ENCODE results near the gene MYADM.
"Not testable (repeated sequence)": the region's sequence is repeated elsewhere in the genome, so short reads cannot be mapped to it uniquely, and the experiment has no call there.

The MYADM gene

DNA sequence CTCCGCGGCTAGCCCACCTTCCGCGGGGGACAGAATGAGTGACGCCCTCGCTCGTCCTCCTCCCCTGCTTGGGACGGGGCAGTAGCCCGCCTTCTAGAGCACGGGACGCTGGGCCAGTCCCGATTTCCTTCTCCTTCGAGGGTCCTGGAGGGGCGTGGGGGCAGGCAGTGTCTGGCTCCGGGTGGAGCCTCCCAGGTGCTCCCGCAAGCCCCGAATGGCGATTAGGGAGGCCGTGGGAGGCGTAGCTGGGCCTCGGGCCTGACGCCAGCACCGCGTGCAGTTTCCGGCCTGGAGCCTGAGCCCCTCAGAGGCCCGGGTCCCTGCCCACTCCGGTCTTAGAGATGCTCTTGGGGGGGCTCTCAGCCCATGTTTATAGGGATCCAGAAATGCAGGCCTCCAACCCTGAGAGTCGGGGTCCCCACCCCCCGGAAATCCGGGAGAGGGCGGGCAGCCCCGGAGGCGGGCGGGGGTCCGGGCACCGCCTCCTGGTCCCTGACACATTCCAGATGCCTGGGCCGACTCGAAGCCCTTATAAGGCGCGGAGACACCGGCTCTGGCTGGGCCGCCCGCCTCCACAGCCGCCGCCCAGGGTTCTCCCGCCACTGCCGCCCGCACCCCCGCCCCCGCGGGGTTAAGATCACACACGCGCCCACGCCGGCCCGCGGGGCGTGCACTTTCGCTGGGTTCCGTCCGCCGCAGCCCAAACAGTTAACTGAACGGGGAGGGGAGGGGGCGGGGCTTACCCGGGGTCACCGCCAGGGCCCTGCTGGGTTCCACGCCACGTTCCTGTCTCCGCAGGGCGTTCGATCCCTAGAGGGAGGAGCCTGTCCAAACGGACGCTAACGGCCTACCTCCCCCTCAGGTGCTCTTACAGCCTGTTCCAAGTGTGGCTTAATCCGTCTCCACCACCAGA lies 1.5 kb downstream of the MYADM start:
- peak; percentile 42 for DNase-seq

DNA sequence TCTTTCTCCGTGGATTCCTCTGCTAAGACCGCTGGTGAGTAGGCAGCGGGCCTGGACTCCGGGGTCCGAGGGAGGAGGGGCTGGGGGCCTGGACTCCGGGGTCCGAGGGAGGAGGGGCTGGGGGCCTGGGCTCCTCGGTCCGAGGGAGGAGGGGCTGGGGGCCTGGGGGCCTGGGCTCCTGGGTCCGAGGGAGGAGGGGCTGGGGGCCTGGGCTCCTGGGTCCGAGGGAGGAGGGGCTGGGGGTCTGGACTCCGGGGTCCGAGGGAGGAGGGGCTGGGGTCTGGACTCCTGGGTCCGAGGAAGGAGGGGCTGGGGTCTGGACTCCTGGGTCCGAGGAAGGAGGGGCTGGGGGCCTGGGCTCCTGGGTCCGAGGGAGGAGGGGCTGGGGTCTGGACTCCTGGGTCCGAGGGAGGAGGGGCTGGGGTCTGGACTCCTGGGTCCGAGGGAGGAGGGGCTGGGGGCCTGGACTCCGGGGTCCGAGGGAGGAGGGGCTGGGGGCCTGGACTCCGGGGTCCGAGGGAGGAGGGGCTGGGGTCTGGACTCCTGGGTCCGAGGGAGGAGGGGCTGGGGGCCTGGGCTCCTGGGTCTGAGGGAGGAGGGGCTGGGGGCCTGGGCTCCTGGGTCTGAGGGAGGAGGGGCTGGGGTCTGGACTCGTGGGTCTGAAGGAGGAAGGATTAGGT lies 2.3 kb downstream of the MYADM start:
- not testable (repeated sequence) for DNase-seq

DNA sequence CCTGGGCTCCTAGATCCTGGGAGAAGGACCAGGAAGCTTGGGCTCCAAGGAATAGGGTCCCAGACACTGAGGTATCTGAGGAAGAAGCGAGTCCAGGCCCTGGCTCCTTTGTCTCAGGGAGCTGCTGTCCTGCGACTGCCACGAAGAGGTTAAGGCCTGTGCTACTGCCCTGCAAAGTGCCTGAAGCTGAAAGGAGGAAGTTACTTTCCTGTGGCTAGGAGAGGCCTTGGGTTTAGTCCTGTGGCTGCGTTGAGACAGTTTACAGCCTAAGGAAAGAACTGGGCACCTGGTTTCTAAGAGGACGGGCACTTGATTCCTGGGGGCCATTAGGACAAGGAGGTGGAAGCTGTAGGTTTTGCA lies 2.8 kb downstream of the MYADM start:
- DNase-seq = no peak

DNA sequence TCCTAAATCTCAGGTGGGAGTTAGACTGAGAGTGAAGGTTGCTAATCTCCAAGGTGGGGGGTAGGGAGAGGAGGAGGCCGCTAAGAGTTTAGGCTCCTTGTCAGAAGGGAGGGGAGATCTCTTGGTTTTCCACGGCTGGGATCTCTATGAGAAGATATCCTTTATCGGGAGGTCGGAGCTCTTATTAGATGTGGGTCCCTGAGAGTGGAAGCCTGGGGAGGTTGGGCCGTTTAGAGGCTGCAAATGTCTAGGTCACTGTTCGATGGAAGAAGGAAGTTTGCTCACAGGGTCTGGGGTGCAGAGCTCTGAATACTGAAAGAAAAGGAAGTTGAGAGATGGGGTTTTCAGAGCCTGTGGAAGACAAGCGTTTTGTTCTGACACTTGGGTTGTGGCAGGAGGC lies 3.8 kb downstream of the MYADM start:
- DNase-seq = no peak

DNA sequence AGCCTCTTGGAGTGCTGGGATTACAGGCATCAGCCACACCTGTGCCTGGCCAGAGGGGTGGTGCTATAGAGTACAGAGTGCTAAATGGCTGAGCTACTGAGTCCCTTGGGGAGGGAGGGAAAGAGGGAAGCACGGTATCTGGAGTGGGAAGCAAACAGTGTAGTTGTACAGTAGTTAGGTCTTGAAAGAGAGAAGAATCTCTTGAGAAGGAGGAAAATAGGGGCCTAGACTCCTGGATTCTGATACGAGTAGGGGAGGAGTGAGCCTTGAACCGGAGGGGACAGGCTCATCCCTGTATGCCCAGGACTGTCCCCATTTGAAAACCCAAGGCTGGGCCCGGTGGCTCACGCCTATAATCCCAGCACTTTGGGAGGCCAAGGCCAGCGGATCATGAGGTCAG lies 5.1 kb downstream of the MYADM start:
- DNase-seq = no peak

GRCh38 chr19:53873773-53874605 lies 6.3 kb downstream of the MYADM start:
- DNase-seq = no peak

GRCh38 chr19:53874606-53874990 lies 6.9 kb downstream of the MYADM start:
- DNase-seq = no peak

DNA sequence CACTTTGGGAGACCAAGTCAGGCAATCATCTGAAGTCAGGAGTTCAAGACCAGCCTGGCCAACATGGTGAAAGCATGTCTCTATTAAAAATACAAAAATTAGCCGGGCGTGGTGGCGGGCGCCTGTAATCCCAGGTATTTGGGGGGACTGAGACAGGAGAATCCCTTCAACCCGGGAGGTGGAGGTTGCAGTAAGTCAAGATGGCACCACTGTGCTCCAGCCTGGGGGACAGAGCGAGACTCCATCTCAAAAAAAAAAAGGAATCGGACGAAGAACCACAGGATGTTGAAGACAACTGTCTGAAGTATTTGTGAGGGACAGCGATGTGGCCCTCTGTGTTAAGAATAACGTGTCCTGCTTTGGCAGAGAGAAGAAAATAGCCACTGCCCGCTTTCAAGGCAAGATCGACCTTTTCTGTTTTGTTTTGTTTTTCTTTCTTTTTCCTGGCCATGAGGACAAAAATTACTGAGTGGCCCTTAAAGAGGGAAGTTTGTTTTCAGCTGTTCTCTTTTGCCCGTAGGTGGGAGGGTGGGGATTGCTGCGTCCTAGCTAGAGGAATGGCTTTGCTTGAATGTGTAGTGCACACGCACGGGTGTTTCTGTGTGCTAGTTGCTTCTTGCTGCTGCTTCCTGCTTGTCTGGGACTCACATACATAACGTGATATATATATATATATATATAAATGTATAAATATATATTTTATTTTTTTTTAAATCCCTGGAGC lies 8.1 kb downstream of the MYADM start:
- DNase-seq = no peak

- DNase-seq = no peak
These were observed 9.1 kb downstream of the MYADM start for GRCh38 chr19:53876651-53877224.

DNA sequence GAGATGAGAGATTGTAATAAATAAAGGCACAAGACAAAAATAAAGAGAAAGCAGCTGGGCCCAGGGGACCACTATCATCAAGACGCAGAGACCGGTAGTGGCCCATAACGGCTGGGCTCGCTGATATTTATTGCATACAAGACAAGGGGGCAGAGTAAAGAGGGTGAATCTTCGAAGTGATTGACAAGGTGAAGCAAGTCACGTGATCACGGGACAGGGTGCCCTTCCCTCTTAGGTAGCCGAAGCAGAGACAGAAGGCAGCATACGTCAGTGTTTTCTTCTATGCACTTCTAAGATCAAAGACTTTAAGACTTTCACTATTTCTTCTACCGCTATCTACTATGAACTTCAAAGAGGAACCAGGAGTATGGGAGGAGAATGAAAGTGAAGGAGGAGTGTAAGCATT lies 9.7 kb downstream of the MYADM start:
- DNase-seq = no peak

DNA sequence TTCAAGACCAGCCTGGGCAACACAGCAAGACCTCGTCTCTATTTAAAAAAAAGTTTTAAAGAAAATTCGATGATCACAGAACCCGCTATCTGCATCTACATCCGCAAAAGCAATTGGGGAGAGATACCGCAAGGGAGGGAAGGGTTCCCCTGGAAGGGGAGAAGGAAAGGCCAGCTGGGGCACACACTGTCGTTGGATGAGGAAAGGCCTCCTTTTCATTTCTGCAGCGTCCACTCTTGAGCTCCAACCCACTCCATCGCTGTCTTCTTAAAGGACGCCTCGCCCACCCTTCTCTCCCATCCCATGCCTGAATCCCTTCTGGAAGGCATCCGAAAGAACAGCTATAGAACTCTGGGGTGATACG lies 11.1 kb downstream of the MYADM start:
- DNase-seq = no peak

- DNase-seq = peak; percentile 90
These were observed 11.7 kb downstream of the MYADM start for GRCh38 chr19:53879140-53880081.

DNA sequence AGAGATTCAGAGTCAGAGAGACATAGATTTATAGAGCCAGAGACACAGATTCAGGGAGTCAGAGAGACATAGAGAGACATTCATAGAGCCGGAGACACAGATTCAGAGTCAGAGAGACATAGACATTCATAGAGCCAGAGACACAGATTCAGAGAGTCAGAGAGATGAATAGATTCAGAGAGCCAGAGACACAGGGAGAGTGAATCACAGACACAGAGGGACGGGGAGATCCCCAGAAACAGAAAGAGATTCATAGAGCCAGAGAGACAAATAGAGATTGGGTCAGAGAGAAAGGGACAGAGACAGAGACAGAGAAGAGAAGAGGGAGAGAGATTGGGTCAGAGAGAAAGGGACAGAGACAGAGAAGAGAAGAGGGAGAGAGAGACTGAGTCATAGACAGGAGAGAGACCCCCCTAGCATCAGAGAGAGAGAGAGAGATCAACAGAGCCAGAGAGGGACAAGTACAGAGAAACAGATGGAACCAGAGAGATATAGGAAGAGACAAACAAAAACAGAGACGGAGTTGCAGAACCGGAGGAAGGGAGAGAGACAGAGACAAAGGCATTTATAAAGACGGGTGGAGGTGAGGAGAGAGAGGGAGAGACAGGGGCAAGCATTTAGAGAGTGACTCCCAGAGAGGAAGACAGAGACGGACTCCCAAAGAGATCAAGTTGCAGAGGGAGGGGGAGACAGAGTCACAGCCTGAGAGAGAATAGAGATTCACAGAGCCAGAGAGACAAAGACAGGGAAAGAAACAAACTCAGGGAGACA lies 13.2 kb downstream of the MYADM start:
- DNase-seq = no peak

- DNase-seq = peak; percentile 41
These were observed 14.1 kb downstream of the MYADM start, which contains the start of gene PRKCG for GRCh38 chr19:53881482-53882390. Gene PRKCG (plus strand): TSS chr19:53882197. CDS start chr19:53882495, 298 bp downstream.

DNA sequence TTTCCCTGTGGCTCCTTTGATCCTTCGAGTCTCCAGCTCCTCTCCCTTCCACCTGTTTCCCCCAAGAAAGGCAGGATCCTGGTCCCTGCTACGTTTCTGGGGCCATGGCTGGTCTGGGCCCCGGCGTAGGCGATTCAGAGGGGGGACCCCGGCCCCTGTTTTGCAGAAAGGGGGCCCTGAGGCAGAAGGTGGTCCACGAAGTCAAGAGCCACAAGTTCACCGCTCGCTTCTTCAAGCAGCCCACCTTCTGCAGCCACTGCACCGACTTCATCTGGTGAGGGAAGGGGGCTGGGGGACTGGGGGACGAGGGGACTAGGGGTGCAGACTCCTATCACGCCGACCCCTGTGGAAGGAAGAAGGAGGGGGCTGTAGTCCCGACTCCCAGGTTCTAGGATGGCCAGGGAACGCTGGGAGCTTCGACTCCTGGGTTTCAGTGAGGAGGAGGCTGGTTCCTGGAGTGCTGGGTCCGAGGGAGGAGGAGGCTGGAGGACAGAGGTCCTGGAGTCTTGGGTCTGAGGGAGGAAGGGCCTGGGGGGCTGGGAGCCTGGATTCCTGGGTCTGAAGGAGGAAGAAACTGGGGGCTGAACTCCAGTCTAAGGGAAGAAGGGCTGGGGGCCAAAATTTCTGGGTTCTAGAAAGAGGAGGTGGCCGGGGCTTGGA lies 14.8 kb downstream of the MYADM start:
- no peak for DNase-seq

DNA sequence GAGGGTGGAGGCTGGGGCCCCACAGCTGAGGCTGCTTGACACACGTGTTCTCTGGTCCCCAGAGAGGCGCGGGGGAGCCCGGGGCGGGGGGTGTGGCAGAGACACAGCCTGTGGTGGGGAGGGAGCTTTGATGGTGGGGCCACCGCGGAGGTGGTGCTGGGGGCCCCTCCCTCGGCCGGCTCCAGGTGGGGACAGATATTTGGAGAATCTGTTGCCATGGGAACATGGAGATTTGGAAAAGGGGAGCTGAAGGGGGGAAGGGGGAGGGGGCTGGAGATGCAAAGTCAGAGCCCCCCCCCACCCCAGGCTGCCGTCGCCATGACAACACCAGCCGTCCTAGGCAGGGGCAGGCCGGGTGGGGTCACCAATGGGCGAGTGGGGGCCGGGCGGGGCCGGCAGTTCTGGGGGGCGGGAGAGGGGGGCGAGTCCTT lies 15.6 kb downstream of the MYADM start:
- no peak for DNase-seq

DNA sequence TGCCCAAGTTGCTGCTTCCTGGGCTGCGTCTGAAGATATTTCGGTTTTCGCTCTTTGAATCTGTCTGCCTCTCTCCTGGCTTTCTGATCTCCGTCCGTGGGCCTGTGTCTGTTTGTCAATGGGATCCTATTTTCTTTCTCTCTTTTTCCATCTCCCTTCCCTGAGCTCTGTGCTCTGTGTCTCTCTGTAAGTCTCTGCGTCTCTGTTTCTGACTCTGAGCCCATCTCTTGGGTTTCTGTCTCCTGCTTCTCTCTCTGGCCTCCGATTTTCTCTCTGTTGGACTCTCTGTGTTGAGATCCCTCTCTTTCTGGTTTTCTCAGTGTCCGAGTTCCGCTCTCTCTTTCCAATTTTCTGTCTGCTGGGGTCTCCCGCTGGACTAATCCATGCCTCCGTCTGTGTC lies 16.1 kb downstream of the MYADM start:
- DNase-seq = no peak

GRCh38 chr19:53884256-53884655 lies 16.6 kb downstream of the MYADM start:
- no peak for DNase-seq

GRCh38 chr19:53885036-53885435 lies 17.4 kb downstream of the MYADM start:
- no peak for DNase-seq
